T-helper 2 cell treated with Interferon-gamma antibody and Interleukin-4, amounts not matched to agents 100 ng/mL and 5 ng/mL, for 36 hours (primary cell): Measurements from ENCODE around the gene ANO5. TPM values are rescaled to one million over a fixed set of nuclear protein-coding genes. Genes with fewer than 3 reads are reported as not detected.
"Not testable (repeated sequence)": the region's sequence is repeated elsewhere in the genome, so short reads cannot be mapped to it uniquely, and the experiment has no call there.

Experiments
- intact Hi-C: fragments of 100-400 bp; cut with micrococcal nuclease; formaldehyde crosslinking; loops from one replicate; pipeline ENCODE4 v1.15.1; 2023
- total RNA-seq: library from RNA; stranded (reverse); gene quantifications from 2 replicates; pipeline ENCODE4 v1.2.3, GENCODE V29; 2022

ANO5 gene
- total RNA-seq, 1 donor from 2014 or later = 0.09 TPM

DNA sequence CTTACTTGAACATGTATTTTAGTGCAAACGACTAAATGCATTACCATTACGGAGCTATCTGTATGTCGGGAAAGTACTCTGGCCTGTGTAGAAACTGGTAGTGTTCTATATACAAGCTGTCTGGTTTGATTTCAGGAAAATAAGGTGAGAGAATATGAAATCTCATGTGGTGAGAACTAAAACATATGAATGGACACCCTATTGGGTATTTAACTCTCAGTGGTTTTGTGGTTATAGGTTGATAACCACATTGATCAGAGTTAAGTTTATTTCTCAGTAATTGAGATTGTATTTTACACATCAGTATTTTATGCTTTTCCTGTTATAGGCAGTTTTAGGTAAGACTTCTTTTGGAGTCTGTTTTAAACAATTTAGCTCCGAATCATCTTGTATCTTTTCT, 10.4 kb downstream of the ANO5 start:
- intact Hi-C loops = no loop called here

DNA sequence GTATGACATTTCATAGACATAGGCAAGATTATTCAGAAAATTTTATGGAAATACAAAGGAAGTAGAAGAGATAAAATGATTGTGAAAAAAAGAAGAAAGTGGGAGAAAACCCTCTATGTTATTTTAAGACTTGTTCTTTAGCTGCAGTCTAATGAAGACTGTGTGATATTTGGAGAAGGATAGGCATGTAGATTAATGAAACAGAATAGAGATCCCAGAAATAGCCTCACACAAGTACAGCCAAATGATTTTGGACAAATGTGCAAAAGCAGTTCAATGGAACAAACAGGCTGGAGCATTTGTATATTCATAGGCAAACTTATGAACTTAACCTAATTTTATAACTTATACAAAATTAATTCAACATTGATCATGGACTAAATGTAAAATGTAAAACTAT, 14.3 kb downstream of the ANO5 start:
- intact Hi-C loops = no loop called here

DNA sequence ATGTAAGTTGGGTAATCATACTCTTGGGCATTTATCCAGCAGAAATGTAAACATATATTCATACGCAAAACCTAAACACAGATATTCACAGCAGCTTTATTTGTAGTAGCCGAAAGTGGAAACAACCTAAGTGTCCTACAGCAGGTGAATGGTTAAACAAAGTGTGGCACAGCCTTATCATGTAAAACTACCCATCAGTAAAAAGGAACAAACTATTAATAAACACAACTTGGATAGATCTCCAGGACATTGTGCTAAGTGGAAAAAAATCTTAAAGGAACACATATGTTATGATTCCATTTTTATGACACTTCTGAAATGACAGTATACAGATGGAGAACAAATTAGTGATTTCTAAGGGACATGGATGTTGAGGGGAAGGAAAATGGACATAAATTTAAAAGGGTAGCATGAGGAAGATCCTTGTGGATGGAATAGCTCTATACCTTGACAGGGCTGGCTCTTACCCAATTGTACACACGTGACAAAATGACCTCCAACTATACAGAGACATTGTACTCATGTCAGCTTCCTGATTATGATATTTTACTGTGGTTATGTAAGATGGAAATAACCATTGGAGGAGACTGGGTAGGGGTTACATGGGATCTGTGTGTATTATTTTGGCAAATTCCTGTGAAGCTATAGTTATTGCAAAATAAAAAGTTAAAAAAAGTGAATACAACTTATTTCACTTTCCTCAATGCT, 15.4 kb downstream of the ANO5 start:
- intact Hi-C loops = no loop called here

DNA sequence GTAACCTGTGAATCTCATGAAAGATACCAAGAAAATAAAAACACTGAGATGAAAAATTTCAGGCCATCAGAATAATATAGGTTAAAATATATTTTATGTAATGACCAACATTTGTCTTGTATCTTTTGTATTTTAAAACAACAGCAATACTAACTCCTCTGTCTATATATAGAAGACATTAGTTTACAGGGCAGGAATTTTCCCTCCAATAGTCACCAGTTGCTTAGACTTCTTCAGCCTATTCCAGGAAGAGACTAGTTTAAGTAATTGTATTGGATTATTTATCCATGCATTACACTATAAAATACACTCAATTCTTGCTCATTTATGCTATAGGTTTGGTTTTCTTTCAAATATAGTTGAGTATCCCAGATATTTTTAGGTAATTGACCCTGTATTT, 24.1 kb downstream of the ANO5 start:
- intact Hi-C loops = no loop called here

DNA sequence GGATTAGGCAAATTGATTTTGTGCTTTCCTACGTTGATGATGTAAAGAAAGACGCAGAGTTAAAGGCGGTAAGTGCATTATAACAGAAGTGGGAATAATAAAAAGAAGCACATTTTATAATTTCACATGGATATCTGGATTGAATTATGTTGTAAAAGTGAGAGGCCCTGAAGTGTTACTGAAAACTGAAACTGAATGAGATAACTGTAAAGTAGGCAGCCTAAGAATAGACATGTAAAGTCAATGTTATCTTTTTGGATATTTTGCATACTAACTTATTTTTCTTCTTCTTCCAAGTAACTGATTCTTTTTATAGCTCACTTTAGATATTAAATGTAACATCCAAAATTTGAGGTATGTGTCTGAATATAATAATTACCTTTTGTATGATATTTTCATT, 28.3 kb downstream of the ANO5 start:
- intact Hi-C loops = no loop called here

DNA sequence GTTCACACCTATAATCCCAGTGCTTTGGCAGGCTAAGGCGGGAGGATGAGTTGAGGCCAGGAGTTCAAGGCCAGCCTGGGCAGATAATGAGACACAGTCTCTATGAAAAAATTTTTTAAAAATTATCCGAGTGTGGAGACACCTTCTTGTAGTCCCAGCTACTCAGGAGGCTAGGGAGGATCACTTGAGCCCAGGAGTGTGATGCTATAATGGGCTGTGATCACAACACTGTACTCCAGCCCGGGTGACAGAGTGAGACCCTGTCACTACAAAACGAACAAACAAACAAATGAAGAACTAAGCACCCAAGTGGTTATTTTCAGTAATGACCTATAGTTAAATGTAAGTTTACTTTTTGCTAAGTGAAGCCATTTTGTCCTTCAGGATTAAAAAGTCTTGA, 32.3 kb downstream of the ANO5 start:
- intact Hi-C loops = no loop called here

DNA sequence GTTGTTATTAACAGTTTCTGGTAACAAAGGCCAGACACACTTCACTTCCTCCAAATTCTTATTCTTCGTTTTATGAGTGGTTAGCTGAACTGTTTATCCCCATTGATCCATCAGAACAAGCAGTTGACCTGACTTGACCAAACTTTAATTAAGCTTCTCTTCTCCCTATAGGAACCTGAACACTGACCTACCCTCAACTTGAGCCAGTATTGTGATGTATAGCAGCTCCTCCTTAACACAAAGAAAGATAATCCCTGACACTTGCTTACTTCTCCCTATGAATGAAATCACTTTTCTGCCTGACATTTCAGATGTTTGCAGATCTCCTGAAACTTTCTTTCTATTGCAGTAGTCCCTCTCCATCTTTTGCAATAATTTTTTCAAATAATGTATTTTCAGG, 41.9 kb downstream of the ANO5 start:
- intact Hi-C loops = no loop called here

DNA sequence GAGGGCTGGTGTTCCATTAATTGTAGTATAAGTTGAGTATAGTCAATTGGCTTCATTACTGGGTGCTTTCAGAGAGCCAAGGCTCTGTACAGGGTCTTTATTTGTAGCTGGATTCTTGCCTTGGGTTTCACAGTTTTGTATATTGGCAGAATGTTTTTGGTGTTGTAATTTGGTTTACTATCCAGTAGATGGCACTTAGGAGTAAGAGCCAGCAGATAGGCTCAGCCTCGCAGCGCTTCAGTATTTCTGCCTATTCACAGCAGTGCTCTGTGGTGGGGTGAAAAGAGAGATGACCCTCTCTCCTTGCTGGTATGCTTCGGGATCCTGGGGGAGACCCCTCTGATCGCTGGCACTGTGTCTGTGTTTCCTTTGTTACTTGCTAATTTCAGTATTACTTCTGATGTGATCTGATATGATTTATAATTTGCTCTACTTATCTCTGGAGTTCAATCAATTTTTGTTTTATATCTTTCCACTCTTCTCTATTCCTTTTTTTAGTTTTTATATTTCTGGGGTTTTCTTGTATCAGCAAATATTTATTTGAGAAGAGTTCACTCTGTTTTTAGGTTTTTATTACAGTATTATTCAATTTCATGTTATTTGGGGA, 52.2 kb downstream of the ANO5 start:
- intact Hi-C loops = loop anchor here (1.0 kb wide), 2 partner anchors 59 to 542 kb away; no protein-coding TSS in a partner anchor

DNA sequence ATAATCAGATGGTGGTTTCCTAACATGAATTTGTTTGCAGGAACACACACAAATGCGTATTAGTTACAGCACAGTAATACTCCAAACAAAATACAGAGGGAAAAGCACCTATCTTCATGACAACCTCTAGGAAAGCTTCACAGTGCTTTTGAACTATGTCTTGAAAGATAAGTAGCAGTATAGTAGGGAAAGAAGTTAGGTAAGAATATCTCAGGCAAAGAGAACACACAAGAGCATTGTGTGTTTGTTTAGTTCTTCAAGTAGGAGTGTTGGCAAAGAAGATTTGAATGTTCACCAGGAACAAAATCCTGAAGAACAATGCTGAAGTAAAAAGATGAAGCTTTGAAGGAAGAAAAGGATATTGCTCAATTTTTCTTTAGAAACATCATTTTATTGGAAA, 54.1 kb downstream of the ANO5 start:
- intact Hi-C loops = no loop called here

DNA sequence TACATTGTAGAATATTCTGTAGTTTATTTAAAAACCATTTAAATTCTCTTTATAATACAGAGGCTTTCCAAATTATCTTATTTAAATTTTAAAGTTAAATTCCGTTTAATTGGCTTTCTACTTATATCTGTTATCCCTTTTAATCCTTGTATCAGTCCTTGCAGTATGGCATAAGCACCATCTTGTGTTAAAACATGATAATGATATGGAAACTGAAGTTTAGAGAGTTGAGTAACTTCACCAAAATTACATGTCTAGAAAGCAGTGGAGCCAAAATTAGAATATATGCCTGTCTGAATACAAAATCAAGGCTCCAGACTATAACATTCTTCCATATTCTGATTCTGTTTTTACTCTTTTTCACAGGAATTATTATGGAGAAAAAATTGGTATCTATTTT, 57.0 kb downstream of the ANO5 start:
- intact Hi-C loops = no loop called here

DNA sequence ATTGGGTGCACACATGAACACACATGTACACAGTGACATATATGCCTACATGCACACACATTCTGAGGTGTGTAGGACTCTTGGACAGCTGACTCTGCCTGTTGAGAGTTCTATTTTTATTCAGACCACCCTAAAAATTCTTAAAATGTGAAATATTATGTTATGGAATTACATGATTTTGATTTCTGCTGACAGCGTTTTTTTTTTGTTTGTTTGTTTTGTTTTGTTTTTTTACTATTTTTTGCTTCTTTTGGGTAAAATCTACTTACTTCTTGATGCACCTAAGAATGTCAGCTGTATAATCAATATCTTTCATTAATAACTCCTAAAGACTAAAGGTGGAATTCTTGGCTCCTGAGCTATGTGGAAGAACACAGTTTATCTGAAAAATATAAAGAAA, 64.0 kb downstream of the ANO5 start:
- intact Hi-C loops = no loop called here

DNA sequence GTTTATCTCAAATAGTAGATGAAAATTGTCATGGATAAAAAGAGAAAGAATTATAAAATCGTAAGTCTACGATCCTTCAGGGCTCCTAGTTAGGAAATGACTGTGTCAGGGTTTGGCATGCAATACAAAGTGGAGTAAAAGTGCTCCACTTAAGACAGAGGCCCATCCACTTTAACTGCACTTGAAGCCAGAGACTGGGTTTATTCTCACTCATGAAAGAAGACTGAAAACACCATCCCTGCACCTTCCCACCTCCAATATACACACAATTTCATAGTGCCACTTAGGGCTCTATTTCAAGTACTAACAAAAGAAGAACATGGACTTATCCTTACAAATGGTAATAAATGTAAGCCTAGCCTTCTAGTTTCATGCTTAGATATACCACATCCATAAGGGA, 70.7 kb downstream of the ANO5 start:
- intact Hi-C loops = no loop called here

DNA sequence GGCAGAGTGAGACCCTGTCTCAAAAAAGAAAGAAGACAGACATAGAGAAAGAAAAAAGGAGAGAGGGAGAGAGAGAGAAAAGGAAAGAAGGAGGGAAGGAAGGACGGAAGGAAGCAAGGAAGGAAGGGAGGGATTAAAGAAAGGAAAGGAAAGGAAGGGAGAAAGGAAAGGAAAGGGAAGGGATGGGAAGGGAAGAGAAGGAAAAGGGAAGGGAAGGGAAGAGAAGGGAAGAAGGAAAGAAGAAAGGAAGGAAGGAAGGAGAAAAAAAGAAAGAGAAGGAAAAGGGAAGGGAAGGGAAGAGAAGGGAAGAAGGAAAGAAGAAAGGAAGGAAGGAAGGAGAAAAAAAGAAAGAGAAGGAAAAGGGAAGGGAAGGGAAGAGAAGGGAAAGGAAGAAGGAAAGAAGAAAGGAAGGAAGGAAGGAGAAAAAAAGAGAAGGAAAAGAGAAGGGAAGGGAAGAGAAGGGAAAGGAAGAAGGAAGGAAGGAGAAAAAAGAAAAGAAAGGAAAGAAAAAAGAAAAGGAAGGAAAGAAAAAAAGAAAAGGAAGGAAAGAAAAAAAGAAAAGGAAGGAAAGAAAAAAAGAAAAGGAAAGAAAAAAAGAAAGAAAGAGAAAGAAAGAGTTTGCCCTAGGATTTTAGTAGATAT, 76.2 kb downstream of the ANO5 start:
- intact Hi-C loops = not testable (repeated sequence)

DNA sequence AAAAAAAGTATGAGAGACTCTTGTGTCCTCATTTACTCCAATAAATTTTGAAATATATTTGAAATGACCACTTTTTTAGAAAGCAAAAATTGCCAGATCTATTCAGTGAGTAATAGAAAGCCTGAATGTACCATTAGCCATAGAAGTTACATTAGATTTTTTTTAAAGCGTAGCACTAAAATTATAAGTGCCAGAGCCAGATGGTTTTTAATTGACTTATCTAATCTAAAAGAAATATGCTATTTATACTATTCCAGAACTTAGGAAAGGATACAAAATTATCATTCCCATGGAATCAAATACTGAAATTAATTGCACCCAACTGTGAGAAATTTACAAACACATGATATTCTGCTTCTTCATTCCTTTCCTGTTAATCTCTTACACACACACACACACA, 80.9 kb downstream of the ANO5 start:
- intact Hi-C loops = no loop called here

DNA sequence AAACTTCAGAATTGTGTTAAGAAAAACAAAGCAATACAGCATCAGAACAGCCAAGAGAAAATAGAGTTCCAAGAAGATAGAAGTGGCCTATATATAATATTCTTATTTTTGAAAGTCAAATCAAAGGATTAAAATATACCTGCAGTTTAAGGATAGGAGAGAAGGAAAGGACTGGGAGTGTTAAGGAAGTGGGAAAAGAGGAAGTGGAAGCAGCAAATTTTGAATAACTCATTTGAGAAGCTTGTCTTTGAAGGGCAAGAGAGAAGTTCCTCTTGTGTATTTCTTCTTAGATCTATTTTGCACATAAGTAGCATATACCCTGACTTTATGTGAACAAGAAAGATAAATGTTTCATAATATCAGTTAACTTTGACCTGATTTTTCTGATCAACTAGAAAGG, 82.7 kb downstream of the ANO5 start:
- intact Hi-C loops = no loop called here

DNA sequence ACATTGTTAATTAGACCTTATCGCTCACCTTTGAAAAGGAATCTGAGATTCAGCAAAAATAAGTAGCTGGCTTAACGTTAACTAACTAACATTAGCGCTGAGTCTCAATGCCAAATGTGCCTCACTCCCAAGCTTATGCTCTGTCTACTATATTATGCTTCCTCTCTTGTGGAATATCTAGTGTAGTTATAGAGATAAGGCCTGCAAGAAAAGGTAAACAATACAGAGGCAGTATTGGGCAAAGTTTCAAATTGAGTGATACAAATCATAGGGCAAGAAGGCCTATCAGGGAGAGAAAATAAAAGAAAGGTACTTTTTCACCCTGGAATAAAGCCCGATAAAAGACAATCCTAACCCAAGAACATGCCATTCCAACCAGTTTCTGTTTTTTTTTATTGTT, 83.7 kb downstream of the ANO5 start:
- intact Hi-C loops = no loop called here

DNA sequence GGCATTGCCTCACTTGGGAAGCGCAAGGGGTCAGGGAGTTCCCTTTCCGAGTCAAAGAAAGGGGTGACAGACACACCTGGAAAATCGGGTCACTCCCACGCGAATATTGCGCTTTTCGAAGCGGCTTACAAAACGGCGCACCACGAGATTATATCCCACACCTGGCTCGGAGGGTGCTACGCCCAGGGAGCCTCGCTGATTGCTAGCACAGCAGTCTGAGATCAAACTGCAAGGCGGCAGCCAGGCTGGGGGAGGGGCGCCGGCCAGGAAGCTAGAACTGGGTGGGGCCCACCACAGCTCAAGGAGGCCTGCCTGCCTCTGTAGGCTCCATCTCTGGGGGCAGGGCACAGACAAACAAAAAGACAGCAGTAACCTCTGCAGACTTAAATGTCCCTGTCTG, 92.1 kb downstream of the ANO5 start:
- intact Hi-C loops = not testable (repeated sequence)

DNA sequence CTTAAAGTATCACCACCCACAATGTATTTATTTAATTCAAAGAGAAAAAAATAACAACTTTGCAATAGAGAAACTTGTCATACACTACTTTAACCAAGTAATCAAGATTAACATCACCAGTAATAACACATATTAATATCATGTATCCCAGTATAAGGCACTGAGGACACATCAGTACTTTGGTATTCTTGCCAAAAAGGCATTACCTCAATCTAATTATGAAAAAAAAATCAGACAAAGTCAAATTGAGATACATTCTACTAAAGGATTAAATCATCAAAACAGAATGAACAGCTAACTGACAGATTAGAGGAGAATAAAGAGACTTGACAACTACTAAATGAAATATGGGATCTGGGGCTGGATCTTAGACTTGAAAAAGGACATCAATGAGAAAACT, 109.5 kb downstream of the ANO5 start:
- intact Hi-C loops = no loop called here

DNA sequence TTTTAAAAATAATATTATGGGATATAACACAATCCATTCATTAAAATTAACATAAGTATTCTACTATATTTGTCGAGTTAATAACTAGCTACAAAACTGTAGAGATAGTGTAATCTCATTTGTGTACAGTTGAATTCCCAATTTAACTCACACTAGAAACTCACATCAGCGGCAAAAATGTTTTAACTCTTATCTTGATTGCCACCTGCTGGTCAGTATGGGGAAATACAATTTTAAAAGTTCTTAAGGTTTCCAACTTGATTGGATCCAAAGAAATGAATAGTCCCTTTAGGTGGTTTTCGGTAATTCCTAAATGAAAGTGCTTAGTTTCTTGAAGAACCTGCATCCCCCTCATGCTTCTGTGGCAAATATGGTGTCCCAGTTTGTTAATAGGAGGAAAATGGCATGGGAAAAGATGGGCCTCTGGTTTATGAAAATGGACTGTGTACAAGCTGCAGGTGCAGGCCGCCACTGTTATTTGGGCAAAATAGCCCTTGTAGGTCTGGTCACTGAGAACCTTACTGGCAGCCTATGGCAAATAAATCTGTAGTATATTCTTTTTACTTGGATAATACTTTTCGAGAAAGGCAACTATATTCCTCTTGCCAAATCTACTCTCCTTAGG, 111.6 kb downstream of the ANO5 start:
- intact Hi-C loops = loop anchor here (1.0 kb wide), 1 partner anchor 59 kb away; no protein-coding TSS in a partner anchor

DNA sequence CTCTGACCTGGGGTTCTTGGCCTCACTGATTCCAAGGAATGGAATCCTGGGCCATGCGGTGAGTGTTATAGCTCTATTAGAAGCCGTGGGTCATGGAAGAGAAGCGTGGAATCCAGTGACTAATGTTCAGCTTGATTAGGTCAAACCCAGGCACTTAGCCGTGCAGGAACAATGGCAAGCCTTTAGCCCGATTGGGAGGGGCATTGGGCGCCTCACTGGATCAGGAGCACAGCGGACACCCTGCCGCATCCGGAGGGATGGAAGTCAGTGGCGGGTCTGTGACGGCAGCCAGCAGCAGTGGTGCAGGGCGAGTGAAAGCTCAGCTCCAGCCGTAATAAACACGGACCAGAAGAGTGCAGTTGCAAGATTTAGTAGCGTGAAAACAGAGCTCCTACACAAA, 124.8 kb downstream of the ANO5 start:
- intact Hi-C loops = no loop called here

DNA sequence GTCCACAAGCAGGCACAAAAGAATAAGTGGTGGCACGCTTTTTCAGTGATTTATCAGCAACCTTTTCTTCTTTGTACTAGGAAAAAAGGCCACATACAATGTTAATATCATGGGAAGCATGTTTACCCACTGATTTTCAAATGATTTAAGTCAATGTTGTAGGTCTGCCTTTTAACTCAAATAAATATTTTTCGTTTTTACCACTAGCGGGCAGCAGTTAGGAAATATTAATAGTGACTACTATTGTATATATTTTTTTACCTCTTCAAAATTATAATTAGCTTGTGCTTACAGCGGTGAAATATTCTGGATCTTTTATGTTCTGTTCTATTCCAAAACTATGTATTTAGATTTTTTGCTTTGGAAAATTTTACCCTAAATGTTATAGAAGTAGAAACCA, 138.9 kb downstream of the ANO5 start:
- intact Hi-C loops = no loop called here
